Measurements from ENCODE around the gene PRKCA. TPM values are rescaled to one million over a fixed set of nuclear protein-coding genes. Genes with fewer than 3 reads are reported as not detected.
A peak's percentile ranks its signal among the peaks of the same experiment; 100 is the strongest.

The PRKCA gene
- total and polyA plus RNA-seq, 9 of the 15 experiments (the other 6 are each of a cell fraction or from before 2014, with no cell fraction given) = 3.2 to 33.0 (median 17.8) TPM

- TF ChIP-seq ATF3 (IDR thresholded peaks at IDR 0.05) (peak; percentile 14; the same call in 1 of the 2 replicates), ATF3 (CRISPR knock-in tag; conservative IDR thresholded peaks at IDR 0.05) (no peak), CBFA2T3 (IDR thresholded peaks at IDR 0.05) (no peak), JUND (IDR thresholded peaks at IDR 0.05; ENCODE audit: borderline replicate concordance, low read depth, low read length) (peak; percentile 60; the same call in 1 of the 2 replicates), JUND (tag; IDR thresholded peaks at IDR 0.05; ENCODE audit: borderline replicate concordance, low read depth, low read length) (no peak), ZNF384 (IDR thresholded peaks at IDR 0.05; ENCODE audit: low read depth, low read length) (no peak), NCOA2 (IDR thresholded peaks at IDR 0.05; ENCODE audit: partially characterized antibody in 2 of 2) (no peak), BCL6 (CRISPR knock-in tag; IDR thresholded peaks at IDR 0.05) (no peak), BHLHE40 (IDR thresholded peaks at IDR 0.05; ENCODE audit: low read length) (peak; percentile 69)
These were observed 191.0 kb downstream of the PRKCA start (continued) for GRCh38 chr17:66493283-66494019.

Data from K562 (cell line).